SH-SY5Y (cell line): ENCODE data around the gene NECTIN3.

Experiments used
- GATA2 ChIP-seq: IDR thresholded peaks from 2 replicates; pipeline ENCODE4 v1.6.1; 2011; ENCODE audit warnings: mild to moderate bottlenecking, low read depth, low read length
- GATA3 ChIP-seq: IDR thresholded peaks from 2 replicates; pipeline ENCODE4 v1.6.1; 2011; ENCODE audit warnings: low read depth, mild to moderate bottlenecking, low read length, moderate library complexity

DNA sequence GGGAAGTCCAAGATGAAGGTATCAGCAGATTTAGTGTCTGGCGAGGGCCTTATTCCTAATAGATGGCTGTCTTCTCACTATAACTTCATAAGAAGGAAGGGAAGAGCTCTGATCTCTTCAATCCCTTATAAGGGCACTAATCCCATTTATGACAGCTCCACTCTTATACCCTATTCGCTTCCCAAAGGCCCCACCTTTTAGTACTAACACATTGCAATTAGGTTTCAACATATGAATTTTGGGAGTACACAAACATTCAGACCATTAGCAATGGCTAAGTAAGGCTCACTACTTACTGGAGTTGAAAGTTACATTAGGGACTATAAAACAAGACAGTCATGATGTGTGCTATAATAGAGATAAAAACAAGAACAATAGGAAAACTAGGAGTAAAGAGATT is 118.9 kb downstream of the NECTIN3 start:
- TF ChIP-seq GATA2: no peak
- TF ChIP-seq GATA3: no peak
